Activated CD8-positive, alpha-beta memory T cell treated with anti-CD3 and anti-CD28 coated beads for 1 hour (primary cell): ENCODE results near the gene KIF5A.
A peak's percentile ranks its signal among the peaks of the same experiment; 100 is the strongest.
"Not testable (repeated sequence)": the region's sequence is repeated elsewhere in the genome, so short reads cannot be mapped to it uniquely, and the experiment has no call there.

ENCODE experiments used
- DNase-seq, 2 donors: peaks; one replicate each; pipeline ENCODE4 v3.0.0-alpha.2; 2020; ENCODE audit warnings: low read depth in 1 of 2; ENCODE audit errors: extremely low read depth in 1 of 2

The KIF5A gene

DNA sequence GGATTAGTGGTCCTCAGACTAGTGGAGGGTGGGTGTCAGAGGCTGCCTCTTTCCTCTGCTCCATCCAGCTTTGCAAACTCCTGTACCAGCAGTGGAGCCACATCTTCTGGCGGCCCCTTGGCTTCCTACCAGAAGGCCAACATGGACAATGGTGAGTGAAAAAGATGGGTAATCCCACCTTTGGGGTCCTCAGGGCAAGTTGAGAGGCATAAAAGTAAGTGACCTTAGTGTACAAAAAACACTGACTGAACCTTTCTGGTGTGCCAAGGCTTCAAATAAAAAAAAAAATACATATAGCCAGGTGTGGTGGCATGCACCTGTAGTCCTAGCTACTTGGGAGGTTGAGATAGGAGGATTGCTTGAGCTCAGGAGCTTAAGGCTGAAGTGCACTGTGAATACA, 32.0 kb downstream of the KIF5A start:
- DNase-seq, result no peak

- no peak for DNase-seq
Observed at GRCh38 chr12:57582440-57582839, 32.6 kb downstream of the KIF5A start.

GRCh38 chr12:57583008-57583831, 33.4 kb downstream of the KIF5A start:
- peak; percentile 21 to 42 for DNase-seq

DNA sequence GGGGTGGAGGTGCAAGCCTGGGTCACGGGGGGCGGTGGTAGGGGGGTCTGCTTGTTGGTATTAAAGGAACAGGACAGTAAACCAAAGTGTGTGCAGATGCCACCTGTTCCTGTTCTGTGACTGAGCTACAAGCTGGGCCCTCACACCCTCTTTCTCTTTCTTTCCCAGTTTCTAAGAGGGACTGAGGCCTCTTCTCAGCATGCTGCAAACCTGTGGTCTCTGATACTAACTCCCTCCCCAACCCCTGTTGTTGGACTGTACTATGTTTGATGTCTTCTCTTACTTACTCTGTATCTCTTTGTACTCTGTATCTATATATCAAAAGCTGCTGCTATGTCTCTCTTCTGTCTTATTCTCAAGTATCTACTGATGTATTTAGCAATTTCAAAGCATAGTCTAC, 34.2 kb downstream of the KIF5A start:
- DNase-seq, result no peak

- no peak for DNase-seq
Observed at GRCh38 chr12:57584690-57585089, 34.8 kb downstream of the KIF5A start.

DNA sequence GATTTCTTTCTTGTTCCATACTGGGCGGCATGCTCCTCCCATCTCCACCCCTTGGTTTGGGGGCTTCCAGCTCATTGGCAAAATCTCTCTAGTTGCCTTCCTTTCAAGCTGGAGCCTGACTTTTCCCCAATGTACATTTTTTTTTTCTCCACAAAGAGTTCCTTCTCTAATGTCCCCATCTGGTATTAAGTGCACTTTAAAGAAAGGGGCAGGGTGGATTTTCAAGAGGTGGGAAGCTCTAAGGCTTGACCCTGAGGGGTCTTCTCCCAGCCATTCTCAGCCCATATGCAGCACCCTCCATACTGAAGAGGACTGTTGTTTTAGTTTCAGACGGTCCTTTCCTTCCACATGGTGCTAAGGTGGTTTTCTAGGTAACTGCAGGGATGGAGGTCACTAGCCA, 35.3 kb downstream of the KIF5A start:
- DNase-seq, result no peak

DNA sequence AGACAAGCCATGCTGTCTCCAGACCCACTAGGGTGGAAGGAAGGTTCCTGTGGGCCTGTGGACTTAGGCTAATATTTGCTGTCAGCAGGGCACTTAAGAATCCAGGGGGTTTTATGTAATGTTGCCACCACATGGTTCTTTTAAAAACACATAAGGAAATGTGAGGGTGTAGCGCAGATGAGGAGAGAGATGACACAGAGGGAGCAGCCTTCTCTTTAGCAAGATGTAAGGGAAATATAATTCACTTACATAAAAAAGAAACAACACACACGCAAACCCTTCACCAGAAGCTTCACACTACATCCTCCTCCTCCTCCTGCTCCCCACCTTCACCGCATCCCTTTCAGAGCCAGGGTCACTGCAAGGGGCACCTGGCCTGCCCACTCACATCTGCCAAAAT, 36.3 kb downstream of the KIF5A start:
- DNase-seq, result no peak

DNA sequence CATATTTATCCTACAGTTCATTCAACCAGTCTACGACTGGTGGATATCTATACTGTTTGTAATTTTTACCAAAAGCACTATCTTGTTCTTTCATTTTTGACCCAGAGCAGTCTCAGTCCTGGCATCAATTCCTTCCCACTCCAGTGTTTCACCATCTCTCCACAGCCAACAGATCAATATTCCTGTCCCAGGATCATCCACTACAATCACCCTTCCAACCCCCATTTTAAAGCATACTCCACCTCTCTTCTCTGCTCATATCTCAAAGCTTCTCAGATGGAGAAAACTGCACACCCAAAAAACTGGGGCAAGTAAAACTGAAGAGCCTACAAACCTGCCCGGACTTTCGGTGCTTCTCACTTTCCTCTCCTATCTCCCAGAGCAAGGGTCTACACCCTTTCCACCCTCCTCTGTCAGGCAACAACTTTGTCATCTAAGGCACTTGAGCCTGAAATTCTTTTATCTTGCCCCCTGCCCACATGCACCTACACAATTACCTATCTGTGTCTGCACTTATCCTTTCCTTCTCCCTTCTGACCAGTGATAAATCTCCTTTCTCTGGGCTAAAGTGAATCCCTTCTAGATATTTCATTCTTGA, 37.1 kb downstream of the KIF5A start:
- no peak for DNase-seq

GRCh38 chr12:57588951-57589610, 39.2 kb downstream of the KIF5A start:
- not testable (repeated sequence) for DNase-seq

GRCh38 chr12:57590479-57590863, 40.6 kb downstream of the KIF5A start:
- DNase-seq, result no peak

GRCh38 chr12:57590864-57591781, 41.3 kb downstream of the KIF5A start, which contains the start of gene PIP4K2C:
Gene PIP4K2C (plus strand): TSS chr12:57591192. CDS start chr12:57591290, 98 bp downstream.
- DNase-seq, result peak in 1 of 2 donors; percentile 66

GRCh38 chr12:57591782-57592325, 42.0 kb downstream of the KIF5A start:
- DNase-seq, result no peak

- no peak for DNase-seq
Observed at GRCh38 chr12:57592551-57593165, 42.8 kb downstream of the KIF5A start.

DNA sequence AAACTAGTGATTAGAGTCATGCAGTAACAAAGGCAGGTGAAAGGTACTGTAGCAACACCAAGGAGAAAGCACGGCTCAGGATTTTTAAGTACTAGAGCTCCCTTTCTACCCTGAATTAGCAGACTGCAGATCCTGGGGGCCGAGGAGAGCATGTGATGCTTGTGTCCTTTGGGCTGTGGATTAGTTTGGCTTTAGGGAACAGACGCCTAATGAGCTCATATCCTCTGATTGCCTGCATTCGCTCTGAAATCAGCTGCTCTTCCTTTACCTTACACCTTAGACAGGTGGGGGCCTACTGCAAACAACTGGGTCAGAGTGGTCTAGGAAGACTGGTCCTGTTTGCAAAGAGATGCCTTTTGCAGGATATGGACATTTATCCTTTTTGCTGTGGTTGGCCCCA, 43.3 kb downstream of the KIF5A start:
- DNase-seq, result no peak

GRCh38 chr12:57600395-57600794, 50.6 kb downstream of the KIF5A start:
- no peak for DNase-seq

DNA sequence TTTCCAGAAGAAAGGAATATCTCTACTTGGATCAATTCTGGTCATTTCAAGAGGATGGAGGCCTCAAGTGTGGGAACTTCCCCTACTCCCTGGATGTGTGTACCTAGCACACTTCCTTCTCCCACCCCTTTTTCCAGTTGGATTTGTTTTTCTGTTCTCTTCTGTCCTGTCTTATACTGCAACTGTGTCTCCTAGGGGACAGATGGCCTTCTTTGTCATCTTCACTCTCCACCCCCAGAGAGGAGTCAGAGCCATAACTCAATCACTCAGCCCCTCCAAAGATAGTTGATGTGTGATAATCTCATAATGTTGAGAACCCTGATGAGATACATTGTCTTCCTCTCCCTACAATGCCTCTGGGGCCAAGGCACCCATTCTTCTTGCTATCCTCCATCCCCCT, 52.7 kb downstream of the KIF5A start:
- no peak for DNase-seq

GRCh38 chr12:57603324-57603723, 53.5 kb downstream of the KIF5A start:
- DNase-seq, result no peak

- DNase-seq, result no peak
Observed at GRCh38 chr12:57603815-57604453, 54.1 kb downstream of the KIF5A start.

- DNase-seq, result no peak
Observed at GRCh38 chr12:57604454-57604991, 54.7 kb downstream of the KIF5A start, which contains the start of gene DTX3. Gene DTX3 (plus strand): TSS chr12:57604824. CDS start chr12:57606518, 1,694 bp downstream.
